ENCODE measurements around the gene PMPCA. TPM values are rescaled to one million over a fixed set of nuclear protein-coding genes. Genes with fewer than 3 reads are reported as not detected.

PMPCA gene
- total RNA-seq, 4 donors from 2014 or later: 36.4 to 59.3 (median 39.8) TPM

GRCh38 chr9:136441681-136442245 lies 31.3 kb downstream of the PMPCA start:
- Histone ChIP-seq H3K4me3 (no peak overlapping the region), H3K27me3 (no peaks in the 10 kb centered on the region), H3K27ac (no peak overlapping the region), H3K9me3 (no peaks in the 10 kb centered on the region), H3K36me3 (peaks cover 0 to 63% of the 10 kb centered on the region in 2 donors), H3K4me1 (peaks cover 0 to 34% (median 17%) of the 10 kb centered on the region in 3 donors)
- 76 to 100% methylated on average over 1 to 3 of the region's 17 CpGs for WGBS, 2 donors (ENCODE audit: low coverage in 1 of 2)
- no peak for TF ChIP-seq EP300 (IDR thresholded peaks at IDR 0.05)
- TF ChIP-seq CTCF (IDR thresholded peaks at IDR 0.05): no peak
- no peak for TF ChIP-seq POLR2A (IDR thresholded peaks at IDR 0.05)
- no peak for TF ChIP-seq POLR2AphosphoS5 (IDR thresholded peaks at IDR 0.05)
- ATAC-seq: no peak

GRCh38 chr9:136442265-136442664 lies 31.8 kb downstream of the PMPCA start:
- no peak for ATAC-seq
- Histone ChIP-seq H3K27ac (no peak overlapping the region), H3K4me3 (no peak overlapping the region), H3K27me3 (no peaks in the 10 kb centered on the region), H3K4me1 (peaks cover 0 to 29% (median 12%) of the 10 kb centered on the region in 3 donors), H3K36me3 (peaks cover 0 to 68% of the 10 kb centered on the region in 2 donors), H3K9me3 (no peaks in the 10 kb centered on the region)
- 78% methylated on average over 5 of the region's 5 CpGs; no CpG with 5 or more reads in 1 of the 2 donors for WGBS, 2 donors (ENCODE audit: low coverage in 1 of 2)
- TF ChIP-seq POLR2AphosphoS5 (IDR thresholded peaks at IDR 0.05) (no peak), POLR2A (IDR thresholded peaks at IDR 0.05) (no peak), CTCF (IDR thresholded peaks at IDR 0.05) (no peak), EP300 (IDR thresholded peaks at IDR 0.05) (no peak)

DNA sequence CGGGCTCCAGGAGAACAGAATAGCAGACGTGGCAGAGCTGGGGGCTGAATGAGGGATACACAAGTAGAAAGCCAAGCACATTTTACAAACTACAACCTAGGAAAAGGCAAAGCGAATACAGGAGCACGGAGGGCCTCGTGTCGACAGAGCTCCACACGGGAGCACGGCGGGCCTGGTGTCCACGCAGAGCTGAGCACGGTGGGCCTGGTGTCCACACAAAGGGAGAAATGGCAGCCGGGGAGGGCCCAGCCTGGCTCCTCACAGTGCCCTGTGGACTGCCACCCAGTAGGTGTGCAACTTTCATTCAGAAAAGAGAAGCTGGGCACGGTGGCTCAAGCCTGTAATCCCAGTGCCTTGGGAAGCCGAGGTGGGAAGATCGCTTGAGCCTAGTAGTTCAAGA lies 32.6 kb downstream of the PMPCA start:
- no peak overlapping the region for H3K27ac ChIP-seq
- H3K9me3 ChIP-seq: no peaks in the 10 kb centered on the region
- peaks cover 0 to 21% (median 4%) of the 10 kb centered on the region in 3 donors for H3K4me1 ChIP-seq
- WGBS, 2 donors (ENCODE audit: low coverage in 1 of 2): 88 to 95% methylated on average over 6 to 14 of the region's 15 CpGs
- H3K27me3 ChIP-seq: no peaks in the 10 kb centered on the region
- TF ChIP-seq EP300 (IDR thresholded peaks at IDR 0.05) (no peak), POLR2AphosphoS5 (IDR thresholded peaks at IDR 0.05) (no peak), POLR2A (IDR thresholded peaks at IDR 0.05) (no peak), CTCF (IDR thresholded peaks at IDR 0.05) (no peak)
- peaks cover 0 to 76% of the 10 kb centered on the region in 2 donors for H3K36me3 ChIP-seq
- ATAC-seq: no peak
- H3K4me3 ChIP-seq: no peak overlapping the region

GRCh38 chr9:136443687-136444086 lies 33.2 kb downstream of the PMPCA start:
- WGBS, 2 donors (ENCODE audit: low coverage in 1 of 2): 91 to 92% methylated on average over 4 to 6 of the region's 7 CpGs
- H3K27ac ChIP-seq: no peak overlapping the region
- H3K36me3 ChIP-seq: peaks cover 0 to 82% of the 10 kb centered on the region in 2 donors
- TF ChIP-seq EP300 (IDR thresholded peaks at IDR 0.05) (no peak), POLR2A (IDR thresholded peaks at IDR 0.05) (no peak), POLR2AphosphoS5 (IDR thresholded peaks at IDR 0.05) (no peak), CTCF (IDR thresholded peaks at IDR 0.05) (no peak)
- no peak for ATAC-seq
- no peak overlapping the region for H3K4me3 ChIP-seq
- H3K4me1 ChIP-seq: peaks cover 0 to 15% (median 3%) of the 10 kb centered on the region in 3 donors
- H3K9me3 ChIP-seq: no peaks in the 10 kb centered on the region
- no peaks in the 10 kb centered on the region for H3K27me3 ChIP-seq

GRCh38 chr9:136444102-136444501 lies 33.6 kb downstream of the PMPCA start:
- Histone ChIP-seq H3K9me3 (no peaks in the 10 kb centered on the region), H3K36me3 (peaks cover 0 to 87% of the 10 kb centered on the region in 2 donors), H3K4me1 (peaks cover 0 to 11% (median 3%) of the 10 kb centered on the region in 3 donors), H3K27me3 (no peaks in the 10 kb centered on the region), H3K4me3 (no peak overlapping the region), H3K27ac (no peak overlapping the region)
- ATAC-seq: no peak
- TF ChIP-seq CTCF (IDR thresholded peaks at IDR 0.05): no peak
- TF ChIP-seq POLR2AphosphoS5 (IDR thresholded peaks at IDR 0.05): no peak
- no peak for TF ChIP-seq EP300 (IDR thresholded peaks at IDR 0.05)
- TF ChIP-seq POLR2A (IDR thresholded peaks at IDR 0.05): no peak
- 90% methylated on average over 5 of the region's 20 CpGs; no CpG with 5 or more reads in 1 of the 2 donors for WGBS, 2 donors (ENCODE audit: low coverage in 1 of 2)

Data from gastroesophageal sphincter (tissue), 4 donors.